Measurements from ENCODE around the gene ST3GAL4. TPM values are rescaled to one million over a fixed set of nuclear protein-coding genes. Genes with fewer than 3 reads are reported as not detected.

Gene ST3GAL4
- total RNA-seq, 4 donors from 2014 or later: 42.1 to 56.2 (median 47.2) TPM

GRCh38 chr11:126430581-126431335 lies 75.3 kb downstream of the ST3GAL4 start:
- H3K4me3 ChIP-seq: no peak overlapping the region
- no peaks in the 10 kb centered on the region for H3K27me3 ChIP-seq
- no peaks in the 10 kb centered on the region for H3K36me3 ChIP-seq
- peak overlapping the region in 3 of 4 donors; percentile 74 to 79 (median 78) for H3K27ac ChIP-seq
- no peaks in the 10 kb centered on the region for H3K9me3 ChIP-seq
- H3K4me1 ChIP-seq: peaks cover 0 to 48% (median 19%) of the 10 kb centered on the region in 3 donors
- no peak for ATAC-seq
- 90 to 91% methylated on average over 6 to 7 of the region's 10 CpGs for WGBS, 2 donors (ENCODE audit: low coverage in 1 of 2)
- TF ChIP-seq POLR2A (IDR thresholded peaks at IDR 0.05): no peak
- no peak for TF ChIP-seq POLR2AphosphoS5 (IDR thresholded peaks at IDR 0.05)
- no peak for TF ChIP-seq CTCF (IDR thresholded peaks at IDR 0.05)
- no peak for TF ChIP-seq EP300 (IDR thresholded peaks at IDR 0.05)

GRCh38 chr11:126431401-126432064 lies 76.0 kb downstream of the ST3GAL4 start:
- ATAC-seq: peak; percentile 86
- 33 to 61% methylated on average over 7 of the region's 23 CpGs for WGBS, 2 donors (ENCODE audit: low coverage in 1 of 2)
- Histone ChIP-seq H3K4me1 (peaks cover 0 to 47% (median 19%) of the 10 kb centered on the region in 3 donors), H3K9me3 (no peaks in the 10 kb centered on the region), H3K4me3 (no peak overlapping the region), H3K36me3 (no peaks in the 10 kb centered on the region), H3K27ac (peak overlapping the region in 3 of 4 donors; percentile 74 to 79 (median 78)), H3K27me3 (no peaks in the 10 kb centered on the region)
- TF ChIP-seq POLR2AphosphoS5 (IDR thresholded peaks at IDR 0.05): peak; percentile 24
- no peak for TF ChIP-seq EP300 (IDR thresholded peaks at IDR 0.05)

GRCh38 chr11:126432065-126432461 lies 76.6 kb downstream of the ST3GAL4 start:
- no peaks in the 10 kb centered on the region for H3K27me3 ChIP-seq
- peak overlapping the region in 3 of 4 donors; percentile 74 to 79 (median 78) for H3K27ac ChIP-seq
- no peaks in the 10 kb centered on the region for H3K9me3 ChIP-seq
- no CpG with 5 or more reads among the region's 3 CpGs for WGBS, 2 donors (ENCODE audit: low coverage in 1 of 2)
- H3K4me1 ChIP-seq: peaks cover 0 to 42% (median 16%) of the 10 kb centered on the region in 3 donors
- peak; percentile 10 for ATAC-seq
- H3K36me3 ChIP-seq: no peaks in the 10 kb centered on the region
- no peak overlapping the region for H3K4me3 ChIP-seq
- TF ChIP-seq POLR2AphosphoS5 (IDR thresholded peaks at IDR 0.05) (no peak), POLR2A (IDR thresholded peaks at IDR 0.05) (no peak), EP300 (IDR thresholded peaks at IDR 0.05) (no peak), CTCF (IDR thresholded peaks at IDR 0.05) (no peak)

- Histone ChIP-seq H3K9me3 (no peaks in the 10 kb centered on the region), H3K27ac (peak overlapping the region in 3 of 4 donors; percentile 74 to 79 (median 78)), H3K4me1 (peaks cover 0 to 37% (median 16%) of the 10 kb centered on the region in 3 donors), H3K4me3 (no peak overlapping the region), H3K27me3 (no peaks in the 10 kb centered on the region), H3K36me3 (no peaks in the 10 kb centered on the region)
- no peak for TF ChIP-seq POLR2A (IDR thresholded peaks at IDR 0.05)
- no peak for TF ChIP-seq CTCF (IDR thresholded peaks at IDR 0.05)
- TF ChIP-seq POLR2AphosphoS5 (IDR thresholded peaks at IDR 0.05): no peak
- TF ChIP-seq EP300 (IDR thresholded peaks at IDR 0.05): no peak
- ATAC-seq: no peak
- no CpG with 5 or more reads among the region's 6 CpGs for WGBS, 2 donors (ENCODE audit: low coverage in 1 of 2)
Measured at GRCh38 chr11:126432525-126432924, 77.0 kb downstream of the ST3GAL4 start.

GRCh38 chr11:126433244-126433846 lies 77.9 kb downstream of the ST3GAL4 start:
- 94 to 100% methylated on average over 1 to 6 of the region's 11 CpGs for WGBS, 2 donors (ENCODE audit: low coverage in 1 of 2)
- H3K36me3 ChIP-seq: no peaks in the 10 kb centered on the region
- peak overlapping the region in 2 of 4 donors; percentile 74 to 79 for H3K27ac ChIP-seq
- ATAC-seq: no peak
- H3K4me3 ChIP-seq: no peak overlapping the region
- TF ChIP-seq EP300 (IDR thresholded peaks at IDR 0.05) (no peak), POLR2AphosphoS5 (IDR thresholded peaks at IDR 0.05) (no peak), CTCF (IDR thresholded peaks at IDR 0.05) (no peak), POLR2A (IDR thresholded peaks at IDR 0.05) (no peak)
- H3K27me3 ChIP-seq: no peaks in the 10 kb centered on the region
- H3K4me1 ChIP-seq: peaks cover 0 to 34% (median 16%) of the 10 kb centered on the region in 3 donors
- H3K9me3 ChIP-seq: no peaks in the 10 kb centered on the region
